Measurements from ENCODE around the gene RAPGEF3. TPM values are rescaled to one million over a fixed set of nuclear protein-coding genes. Genes with fewer than 3 reads are reported as not detected.

The RAPGEF3 gene
- polyA plus RNA-seq, 3 donors = 0.08 to 2.5 (median 0.60) TPM

- peaks cover 47% of the 10 kb centered on the region for H3K4me1 Mint-ChIP-seq
- no peaks in the 10 kb centered on the region for H3K36me3 ChIP-seq (replicated peaks in 1 of 2; ENCODE audit: control insufficient read depth in 1 of 2, insufficient read depth in 2 of 2, low read length in 2 of 2)
- H3K36me3 Mint-ChIP-seq = peaks cover 0 to 2% of the 10 kb centered on the region in 2 donors
- intact Hi-C loops (cut with micrococcal nuclease) = no loop called here
- DNase-seq = no peak
- H3K79me2 ChIP-seq (ENCODE audit: insufficient read depth, low read length) = peaks cover 9% of the 10 kb centered on the region
- no peaks in the 10 kb centered on the region for H3K9me3 ChIP-seq (replicated peaks in 1 of 2; ENCODE audit: control insufficient read depth in 1 of 2, insufficient read depth in 1 of 2, low read length in 2 of 2)
- H2AFZ ChIP-seq (ENCODE audit: insufficient read depth, low read depth, low read length, poor library complexity, severe bottlenecking) = peak overlapping the region; percentile 83
- peaks cover 31% of the 10 kb centered on the region for H4K20me1 ChIP-seq (ENCODE audit: insufficient read depth, low read length)
- H3K27ac ChIP-seq (ENCODE audit: low read depth in 1 of 2, low read length in 2 of 2) = no peak overlapping the region
- H3K27ac Mint-ChIP-seq = peak overlapping the region in 4 of 7 donors; percentile 46 to 82 (median 54)
- no peak overlapping the region for H3K9ac ChIP-seq (ENCODE audit: insufficient read depth, low read length, poor library complexity, severe bottlenecking)
- H3K4me3 ChIP-seq (replicated peaks in 1 of 3; ENCODE audit: low read depth in 2 of 3, low read length in 3 of 3) = peak overlapping the region; percentile 33 to 79 (median 39)
- no peak for TF ChIP-seq CTCF (IDR thresholded peaks at IDR 0.05)
- peaks cover 0 to 5% (median 0%) of the 10 kb centered on the region in 7 donors for H3K9me3 Mint-ChIP-seq
- peak overlapping the region; percentile 69 to 79 for H3K4me3 Mint-ChIP-seq
- H3K27me3 ChIP-seq (ENCODE audit: control insufficient read depth in 2 of 2, insufficient read depth in 2 of 2, low read length in 2 of 2) = no peaks in the 10 kb centered on the region
- peaks cover 55 to 58% of the 10 kb centered on the region in 2 donors for H3K4me1 ChIP-seq (ENCODE audit: control insufficient read depth in 1 of 2, insufficient read depth in 2 of 2, low read length in 2 of 2)
- H3K4me2 ChIP-seq (replicated peaks; ENCODE audit: extremely low read depth, low read length, poor library complexity, severe bottlenecking) = peak overlapping the region; percentile 86
- peaks cover 2 to 13% (median 2%) of the 10 kb centered on the region in 3 donors for H3K27me3 Mint-ChIP-seq (ENCODE audit: low read depth in 3 of 3)
- 0% methylated on average over 12 of the region's 17 CpGs for WGBS (ENCODE audit: insufficient coverage)
Observed at GRCh38 chr12:47772738-47773061, 14.0 kb upstream of the RAPGEF3 start.

GRCh38 chr12:47772094-47772660, 13.5 kb upstream of the RAPGEF3 start:
- H3K4me1 ChIP-seq (ENCODE audit: control insufficient read depth in 1 of 2, insufficient read depth in 2 of 2, low read length in 2 of 2) = peaks cover 49 to 53% of the 10 kb centered on the region in 2 donors
- peaks cover 42% of the 10 kb centered on the region for H3K4me1 Mint-ChIP-seq
- DNase-seq = no peak
- H3K4me3 Mint-ChIP-seq = peak overlapping the region; percentile 68 to 79
- H3K27ac ChIP-seq (ENCODE audit: low read depth in 1 of 2, low read length in 2 of 2) = no peak overlapping the region
- H3K27ac Mint-ChIP-seq = peak overlapping the region in 3 of 7 donors; percentile 53 to 82 (median 54)
- H4K20me1 ChIP-seq (ENCODE audit: insufficient read depth, low read length) = peaks cover 28% of the 10 kb centered on the region
- no peaks in the 10 kb centered on the region for H3K36me3 ChIP-seq (replicated peaks in 1 of 2; ENCODE audit: control insufficient read depth in 1 of 2, insufficient read depth in 2 of 2, low read length in 2 of 2)
- no peaks in the 10 kb centered on the region for H3K9me3 ChIP-seq (replicated peaks in 1 of 2; ENCODE audit: control insufficient read depth in 1 of 2, insufficient read depth in 1 of 2, low read length in 2 of 2)
- no peak overlapping the region for H3K4me2 ChIP-seq (replicated peaks; ENCODE audit: extremely low read depth, low read length, poor library complexity, severe bottlenecking)
- intact Hi-C loops (cut with micrococcal nuclease) = no loop called here
- H2AFZ ChIP-seq (ENCODE audit: insufficient read depth, low read depth, low read length, poor library complexity, severe bottlenecking) = peak overlapping the region; percentile 83
- H3K79me2 ChIP-seq (ENCODE audit: insufficient read depth, low read length) = peaks cover 9% of the 10 kb centered on the region
- H3K36me3 Mint-ChIP-seq = peaks cover 0 to 2% of the 10 kb centered on the region in 2 donors
- H3K9me3 Mint-ChIP-seq = peaks cover 0 to 5% (median 0%) of the 10 kb centered on the region in 7 donors
- 89% methylated on average over 8 of the region's 13 CpGs for WGBS (ENCODE audit: insufficient coverage)
- TF ChIP-seq CTCF (IDR thresholded peaks at IDR 0.05) = no peak
- peak overlapping the region in 1 of 3 experiments; percentile 79 for H3K4me3 ChIP-seq (replicated peaks in 1 of 3; ENCODE audit: low read depth in 2 of 3, low read length in 3 of 3)
- no peak overlapping the region for H3K9ac ChIP-seq (ENCODE audit: insufficient read depth, low read length, poor library complexity, severe bottlenecking)
- peaks cover 2 to 13% (median 7%) of the 10 kb centered on the region in 3 donors for H3K27me3 Mint-ChIP-seq (ENCODE audit: low read depth in 3 of 3)
- no peaks in the 10 kb centered on the region for H3K27me3 ChIP-seq (ENCODE audit: control insufficient read depth in 2 of 2, insufficient read depth in 2 of 2, low read length in 2 of 2)
